HepG2 (cell line): ENCODE measurements around the gene TTC28. TPM values are rescaled to one million over a fixed set of nuclear protein-coding genes. Genes with fewer than 3 reads are reported as not detected.

Experiments
- ATAC-seq: fragments of 200-7000 bp; cut with Tn5 transposase; 3 replicates; pipeline ENCODE4 v1.9.1; 2020; ENCODE audit warnings: mild to moderate bottlenecking, moderate library complexity
- BruUV-seq: library from RNA; stranded (reverse); fragments of 400-500 nt; replicated peaks from 2 replicates; lab custom pipeline; 2021; lab: Mats Ljungman, UMichigan
- CTCF ChIA-PET: fragments of 300-600 bp; formaldehyde crosslinking; extraction: SDS; loops from one replicate; lab custom pipeline; 2021; ENCODE audit warnings: low total read pairs, inconsistent platforms, low intra/inter-chr PET ratio; lab: Yijun Ruan, JAX
- POLR2A ChIA-PET: fragments of 350-600 bp; sonication (Branson Sonifier 250); formaldehyde crosslinking; loops from one replicate; lab custom pipeline; 2020; ENCODE audit warnings: antibody characterized with exemption, inconsistent platforms; lab: Yijun Ruan, JAX
- DNase-seq: peaks from one replicate; pipeline ENCODE4 v3.0.0-alpha.2; 2015; ENCODE audit warnings: low spot score
- FAIRE-seq: peaks from 3 replicates; lab custom pipeline; 2011; peaks lifted over from hg19 to GRCh38; lab: Jason Lieb, UNC
- H2AFZ ChIP-seq: one replicate; pipeline ENCODE4 v1.6.1; 2011; ENCODE audit warnings: low read length, inconsistent platforms
- H3K27ac ChIP-seq: fragments of 300-600 bp; 3 replicates; pipeline ENCODE4 v1.8.0; 2011; ENCODE audit warnings: mixed run types, mild to moderate bottlenecking, mixed read lengths, low read length, inconsistent platforms; ENCODE audit not compliant: insufficient read depth; ENCODE audit errors: extremely low read length
- H3K27me3 ChIP-seq, 2 experiments: fragments of 200-600 bp in 1 of 2; 2 replicates in 1 of 2; 3 replicates in 1 of 2; pipeline versions ENCODE4 v1.6.0 to v1.8.0; 2011; ENCODE audit warnings: low read length in 2 of 2, mild to moderate bottlenecking in 2 of 2, moderate library complexity in 2 of 2, inconsistent platforms in 1 of 2; ENCODE audit not compliant: insufficient read depth in 2 of 2, control insufficient read depth in 1 of 2
- H3K36me3 ChIP-seq, 2 experiments: fragments of 200-600 bp in 1 of 2; replicated peaks in 1 of 2; 2 replicates in 1 of 2; 3 replicates in 1 of 2; pipeline versions ENCODE4 v1.5.1 to v1.8.0; 2011; ENCODE audit warnings: low read length in 2 of 2, inconsistent platforms in 1 of 2; ENCODE audit not compliant: insufficient read depth in 2 of 2, control insufficient read depth in 1 of 2
- H3K4me1 ChIP-seq: 2 replicates; pipeline ENCODE4 v1.5.1; 2012; ENCODE audit warnings: low read length, inconsistent platforms; ENCODE audit not compliant: insufficient read depth
- H3K4me2 ChIP-seq: 2 replicates; pipeline ENCODE4 v1.6.0; 2011; ENCODE audit warnings: low read depth, low read length, inconsistent platforms
- H3K4me3 ChIP-seq, 3 experiments: fragments of 200-600 bp in 1 of 3; sonication (generic), shearing (Covaris generic) in 1 of 3; replicated peaks in 1 of 3; 2 replicates each; pipeline ENCODE4 v1.5.1; 2011 to 2016; ENCODE audit warnings: low read length in 3 of 3, inconsistent platforms in 2 of 3, low read depth in 2 of 3, mild to moderate bottlenecking in 2 of 3, control low read depth in 1 of 3, mixed read lengths in 1 of 3; ENCODE audit not compliant: insufficient read depth in 1 of 3
- H3K79me2 ChIP-seq: one replicate; pipeline ENCODE4 v1.6.1; 2011; ENCODE audit warnings: low read length, inconsistent platforms; ENCODE audit not compliant: insufficient read depth
- H3K9ac ChIP-seq: 2 replicates; pipeline ENCODE4 v1.6.0; 2011; ENCODE audit warnings: mild to moderate bottlenecking, low read depth, low read length, inconsistent platforms; ENCODE audit not compliant: insufficient read depth
- H3K9me3 ChIP-seq: 2 replicates; pipeline ENCODE4 v1.5.1; 2012; ENCODE audit warnings: mild to moderate bottlenecking, low read length
- H4K20me1 ChIP-seq: 2 replicates; pipeline ENCODE4 v1.6.0; 2011; ENCODE audit warnings: inconsistent platforms, mild to moderate bottlenecking, low read length, moderate library complexity; ENCODE audit not compliant: insufficient read depth
- ATF3 ChIP-seq: sonication (generic); formaldehyde crosslinking; IDR thresholded peaks from 2 replicates; pipeline ENCODE4 v1.4.0; 2020; ENCODE audit warnings: missing genetic modification reagents
- CENPX ChIP-seq: sonication (generic); formaldehyde crosslinking; IDR thresholded peaks from 2 replicates; pipeline ENCODE4 v1.9.0; 2021; ENCODE audit warnings: mild to moderate bottlenecking, missing genetic modification reagents, moderate library complexity
- ISL2 ChIP-seq: sonication (generic); formaldehyde crosslinking; IDR thresholded peaks from 2 replicates; pipeline ENCODE4 v1.5.0; 2020; ENCODE audit warnings: missing genetic modification reagents
- MTA1 ChIP-seq: sonication (generic); formaldehyde crosslinking; IDR thresholded peaks from 2 replicates; pipeline ENCODE4 v1.4.0; 2020; ENCODE audit warnings: missing genetic modification reagents, mild to moderate bottlenecking, borderline replicate concordance
- NBN ChIP-seq: fragments of 450-650 bp; conservative IDR thresholded peaks from 2 replicates; pipeline ENCODE4 v1.6.1; 2017
- NFYB ChIP-seq: sonication (generic); formaldehyde crosslinking; IDR thresholded peaks from 2 replicates; pipeline ENCODE4 v1.4.0; 2020; ENCODE audit warnings: missing genetic modification reagents
- NPAS2 ChIP-seq: sonication (generic); formaldehyde crosslinking; IDR thresholded peaks from 2 replicates; pipeline ENCODE4 v1.8.0; 2022; ENCODE audit warnings: mild to moderate bottlenecking, missing genetic modification reagents, borderline replicate concordance
- XRCC5 ChIP-seq: fragments of 200-400 bp; formaldehyde crosslinking; optimal IDR thresholded peaks from 2 replicates; pipeline ENCODE3; 2017; ENCODE audit warnings: mild to moderate bottlenecking, low read length
- ZHX1 ChIP-seq: sonication (generic); formaldehyde crosslinking; IDR thresholded peaks from 2 replicates; pipeline ENCODE4 v1.8.1; 2022; ENCODE audit warnings: low read depth, mild to moderate bottlenecking, missing genetic modification reagents
- ZNF101 ChIP-seq: sonication (generic); formaldehyde crosslinking; IDR thresholded peaks from 2 replicates; pipeline ENCODE4 v1.4.0; 2020; ENCODE audit warnings: mild to moderate bottlenecking, low read depth, missing genetic modification reagents, borderline replicate concordance
- ZNF468 ChIP-seq: sonication (generic); formaldehyde crosslinking; IDR thresholded peaks from 2 replicates; pipeline ENCODE4 v1.8.0; 2022; ENCODE audit warnings: mild to moderate bottlenecking, moderate library complexity, missing genetic modification reagents
- ZNF562 ChIP-seq: sonication (generic); formaldehyde crosslinking; IDR thresholded peaks from 2 replicates; pipeline ENCODE4 v1.8.0; 2022; ENCODE audit warnings: missing genetic modification reagents, borderline replicate concordance
- ZNF713 ChIP-seq: sonication (generic); formaldehyde crosslinking; IDR thresholded peaks from 2 replicates; pipeline ENCODE4 v1.4.0; 2020; ENCODE audit warnings: mild to moderate bottlenecking, missing genetic modification reagents
- WGBS: methylation state at CpG from one replicate; pipeline ENCODE4 v1.1.6; 2017; ENCODE audit warnings: low lambda C conversion rate; 5-methylcytosine and 5-hydroxymethylcytosine counted together
- in situ Hi-C: cut with HindIII; loops from 2 replicates; pipeline ENCODE4 v1.10.0; 2017; ENCODE audit warnings: low pct_unique_long_range_greater_than_20kb; ENCODE audit not compliant: extremely low pct_ligation_motif_present
- intact Hi-C: fragments of 100-400 bp; cut with micrococcal nuclease; formaldehyde crosslinking; loops from one replicate; pipeline ENCODE4 v1.10.0; 2022; ENCODE audit not compliant: unreplicated experiment
- polyA plus RNA-seq, 8 experiments: library from polyadenylated mRNA; depleted of rRNA in 3 of 8; stranded (reverse) in 7 of 8; unstranded in 1 of 8; fragments of >200 nt; fragmentation: Illumina TruSeq in 4 of 8; extraction: Trizol in 4 of 8; gene quantifications; 2 replicates each; pipeline versions ENCODE4 v1.2.1 to v1.2.3, GENCODE V29; 2011 to 2016; ENCODE audit warnings: low read depth in 4 of 8, missing spikeins in 1 of 8, mixed read lengths in 1 of 8; ENCODE audit not compliant: insufficient read depth in 1 of 8
- total RNA-seq, 5 experiments: library from RNA; depleted of rRNA; stranded (reverse); fragments of >200 nt; fragmentation: Illumina TruSeq; extraction: Trizol; gene quantifications; 2 replicates each; pipeline ENCODE4 v1.2.3, GENCODE V29; 2016; ENCODE audit warnings: low read depth in 1 of 5
- TF ChIP-seq, protein P1 (sequence below): sonication (generic); formaldehyde crosslinking; IDR thresholded peaks from 2 replicates; pipeline ENCODE4 v1.5.0; 2020; ENCODE audit warnings: mild to moderate bottlenecking, missing genetic modification reagents, borderline replicate concordance

The TTC28 gene
- total and polyA plus RNA-seq, 2 of the 13 experiments (the other 11 are each of a cell fraction or from before 2014, with no cell fraction given): 4.2 to 13.1 TPM

GRCh38 chr22:28711820-28712777 lies 32.5 kb upstream of the TTC28 start:
- Histone ChIP-seq H3K27ac (peak overlapping the region; percentile 72), H3K36me3 (peaks cover 4 to 19% of the 10 kb centered on the region in 2 experiments; a peak in 4 of 5 replicates), H4K20me1 (no peaks in the 10 kb centered on the region), H3K9ac (peak overlapping the region; percentile 14), H3K4me1 (peaks cover 33% of the 10 kb centered on the region), H3K79me2 (no peaks in the 10 kb centered on the region), H3K4me3 (peak overlapping the region; percentile 27 to 39 (median 39); a peak in 4 of 6 replicates), H2AFZ (no peak overlapping the region), H3K27me3 (no peaks in the 10 kb centered on the region), H3K9me3 (no peaks in the 10 kb centered on the region), H3K4me2 (peak overlapping the region; percentile 61)
- DNase-seq (peak; percentile 97), ATAC-seq (peak; percentile 97), FAIRE-seq (peak; percentile 66)
- 4% methylated on average over 6 of the region's 6 CpGs for WGBS
- POLR2A ChIA-PET: interaction anchor here (1.2 to 1.5 kb wide), 3 partner anchors 32 to 88 kb away, joined by 3 to 4 read pairs (median 4); partner anchors contain the start of genes CCDC117, TTC28 and XBP1
- intact Hi-C loops (no loop called here), in situ Hi-C loops (no loop called here)
- BruUV-seq: no TSS peak
- CTCF ChIA-PET: no interaction called here
- TF ChIP-seq XRCC5: no peak
- no peak for TF ChIP-seq ZNF101
- TF ChIP-seq ISL2 (CRISPR knock-in tag): peak; percentile 50
- TF ChIP-seq ZNF713 (CRISPR knock-in tag): no peak
- no peak for TF ChIP-seq NBN
- no peak for TF ChIP-seq ZNF468 (CRISPR knock-in tag)
- TF ChIP-seq ZHX1 (CRISPR knock-in tag): no peak
- TF ChIP-seq NFYB (CRISPR knock-in tag): no peak
- no peak for TF ChIP-seq MTA1 (CRISPR knock-in tag)
- peak; percentile 12; the same call in 1 of the 2 replicates for TF ChIP-seq ATF3 (CRISPR knock-in tag)
- TF ChIP-seq NPAS2 (CRISPR knock-in tag): no peak
- TF ChIP-seq, protein P1, sequence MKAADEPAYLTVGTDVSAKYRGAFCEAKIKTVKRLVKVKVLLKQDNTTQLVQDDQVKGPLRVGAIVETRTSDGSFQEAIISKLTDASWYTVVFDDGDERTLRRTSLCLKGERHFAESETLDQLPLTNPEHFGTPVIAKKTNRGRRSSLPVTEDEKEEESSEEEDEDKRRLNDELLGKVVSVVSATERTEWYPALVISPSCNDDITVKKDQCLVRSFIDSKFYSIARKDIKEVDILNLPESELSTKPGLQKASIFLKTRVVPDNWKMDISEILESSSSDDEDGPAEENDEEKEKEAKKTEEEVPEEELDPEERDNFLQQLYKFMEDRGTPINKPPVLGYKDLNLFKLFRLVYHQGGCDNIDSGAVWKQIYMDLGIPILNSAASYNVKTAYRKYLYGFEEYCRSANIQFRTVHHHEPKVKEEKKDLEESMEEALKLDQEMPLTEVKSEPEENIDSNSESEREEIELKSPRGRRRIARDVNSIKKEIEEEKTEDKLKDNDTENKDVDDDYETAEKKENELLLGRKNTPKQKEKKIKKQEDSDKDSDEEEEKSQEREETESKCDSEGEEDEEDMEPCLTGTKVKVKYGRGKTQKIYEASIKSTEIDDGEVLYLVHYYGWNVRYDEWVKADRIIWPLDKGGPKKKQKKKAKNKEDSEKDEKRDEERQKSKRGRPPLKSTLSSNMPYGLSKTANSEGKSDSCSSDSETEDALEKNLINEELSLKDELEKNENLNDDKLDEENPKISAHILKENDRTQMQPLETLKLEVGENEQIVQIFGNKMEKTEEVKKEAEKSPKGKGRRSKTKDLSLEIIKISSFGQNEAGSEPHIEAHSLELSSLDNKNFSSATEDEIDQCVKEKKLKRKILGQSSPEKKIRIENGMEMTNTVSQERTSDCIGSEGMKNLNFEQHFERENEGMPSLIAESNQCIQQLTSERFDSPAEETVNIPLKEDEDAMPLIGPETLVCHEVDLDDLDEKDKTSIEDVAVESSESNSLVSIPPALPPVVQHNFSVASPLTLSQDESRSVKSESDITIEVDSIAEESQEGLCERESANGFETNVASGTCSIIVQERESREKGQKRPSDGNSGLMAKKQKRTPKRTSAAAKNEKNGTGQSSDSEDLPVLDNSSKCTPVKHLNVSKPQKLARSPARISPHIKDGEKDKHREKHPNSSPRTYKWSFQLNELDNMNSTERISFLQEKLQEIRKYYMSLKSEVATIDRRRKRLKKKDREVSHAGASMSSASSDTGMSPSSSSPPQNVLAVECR (CRISPR knock-in tag): no peak; the same call in 1 of the 2 replicates
- no peak for TF ChIP-seq CENPX
- no peak for TF ChIP-seq ZNF562 (CRISPR knock-in tag)
